Mammary epithelial cell (primary cell): ENCODE results near the gene PRDM5.

Source experiments
- CTCF ChIP-seq, 2 donors: IDR thresholded peaks in 1 of 2; conservative IDR thresholded peaks in 1 of 2; 2 replicates each; pipeline ENCODE4 v1.5.1; 2011 to 2012; ENCODE audit warnings: inconsistent platforms in 2 of 2, low read length in 2 of 2, mild to moderate bottlenecking in 2 of 2, control low read depth in 1 of 2, low read depth in 1 of 2; ENCODE audit not compliant: insufficient read depth in 1 of 2; ENCODE audit errors: extremely low read depth in 1 of 2
- EZH2 ChIP-seq: IDR thresholded peaks from 2 replicates; pipeline ENCODE4 v1.6.1; 2012; ENCODE audit warnings: low read length, inconsistent platforms, borderline replicate concordance

GRCh38 chr4:120902925-120903324 lies 19.6 kb downstream of the PRDM5 start:
- TF ChIP-seq CTCF (conservative IDR thresholded peaks at IDR 0.05 in 1 of 2, IDR thresholded peaks at IDR 0.05 in 1 of 2; ENCODE audit: extremely low read depth in 1 of 2, insufficient read depth in 1 of 2, low read depth in 1 of 2, low read length in 2 of 2) (no peak), EZH2 (no peak)
